ENCODE results near the gene SALL4.
"Not testable (repeated sequence)": the region's sequence is repeated elsewhere in the genome, so short reads cannot be mapped to it uniquely, and the experiment has no call there.

The SALL4 gene

DNA sequence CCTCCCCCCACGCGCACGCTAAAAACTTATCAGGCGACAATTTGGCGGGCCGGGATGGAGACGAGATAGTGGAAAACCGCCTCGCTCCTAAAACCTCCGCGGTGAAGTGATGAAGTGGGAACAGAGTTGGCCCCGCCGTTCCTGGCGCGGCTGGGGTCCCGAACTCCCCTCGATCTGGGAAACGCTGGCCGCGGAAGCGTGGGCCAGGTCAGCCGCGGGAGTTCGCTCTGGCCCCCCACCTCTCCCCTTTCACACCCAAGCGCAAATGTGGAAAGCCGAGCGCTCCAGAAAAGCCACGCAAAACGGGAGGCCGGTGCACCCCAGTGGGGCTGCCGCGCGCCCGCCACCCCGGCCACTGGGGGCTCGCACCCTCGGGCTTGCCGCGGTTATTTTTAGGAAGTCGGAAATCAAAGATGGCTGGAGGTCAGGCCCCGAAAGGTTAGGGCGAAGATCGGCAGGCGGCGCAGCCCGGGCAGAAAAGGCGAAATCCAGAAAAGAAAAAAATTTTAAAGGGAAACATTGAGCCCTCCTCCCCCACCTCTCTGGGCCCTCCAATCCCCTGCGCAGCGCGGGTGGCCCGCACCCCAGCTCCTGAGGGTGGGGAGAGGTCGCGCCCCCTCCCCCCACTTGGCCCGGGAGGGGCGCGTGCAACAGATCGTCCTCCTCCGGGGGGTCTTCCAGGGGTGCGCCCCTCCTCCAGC lies 1.0 kb downstream of the SALL4 start:
- FAIRE-seq = no peak

DNA sequence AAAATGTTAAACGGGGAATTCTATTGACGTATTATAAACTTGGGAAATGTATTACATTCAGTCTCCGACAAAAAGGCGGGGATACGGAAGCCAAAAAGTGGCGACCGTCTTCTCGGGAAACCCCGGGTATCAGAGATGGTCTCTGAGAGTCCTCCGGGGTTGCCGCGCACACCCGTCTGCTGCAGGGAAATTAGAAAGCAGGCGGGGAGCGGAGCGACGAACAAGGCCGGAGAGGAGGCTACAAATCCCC lies 1.5 kb downstream of the SALL4 start:
- no peak for FAIRE-seq

DNA sequence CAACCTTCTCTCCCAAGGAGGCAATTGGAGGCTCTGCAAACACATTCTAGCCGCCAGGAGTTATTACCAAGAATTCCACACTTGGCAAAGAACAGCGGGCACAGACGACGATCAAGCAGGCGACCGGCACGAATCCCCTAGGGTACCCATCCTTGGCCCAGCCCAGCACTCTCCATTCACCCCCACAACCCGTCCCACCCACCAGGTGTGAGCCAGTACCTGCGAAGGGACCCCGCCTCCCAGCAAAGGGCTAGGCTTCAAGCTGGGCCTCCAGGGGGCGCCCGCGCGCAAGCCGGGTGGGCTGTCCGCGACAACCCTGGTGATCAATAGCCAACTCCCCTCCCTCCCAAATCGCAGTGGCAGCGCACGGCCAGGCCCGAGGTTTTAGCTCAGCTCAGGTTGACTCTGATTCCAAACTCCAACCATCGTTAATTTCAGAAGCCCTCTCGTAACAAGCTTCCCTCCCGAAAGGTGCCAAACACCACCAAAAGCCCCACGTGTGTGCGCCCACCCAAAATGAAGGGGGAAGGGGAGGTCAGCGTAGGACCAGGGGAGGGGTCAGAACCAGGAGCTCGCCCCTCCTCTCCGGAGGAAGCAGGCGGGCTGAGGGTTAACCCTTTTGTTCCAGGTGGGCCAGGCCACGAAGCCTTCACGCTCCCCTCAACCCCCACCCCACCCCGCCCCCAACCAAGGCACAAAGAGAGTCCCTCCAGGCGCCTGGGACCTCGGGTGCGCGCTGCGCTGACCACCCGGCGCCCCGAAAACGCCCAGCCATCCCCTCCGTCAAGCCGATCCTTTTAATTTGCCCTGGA lies 2.1 kb downstream of the SALL4 start:
- FAIRE-seq = no peak

DNA sequence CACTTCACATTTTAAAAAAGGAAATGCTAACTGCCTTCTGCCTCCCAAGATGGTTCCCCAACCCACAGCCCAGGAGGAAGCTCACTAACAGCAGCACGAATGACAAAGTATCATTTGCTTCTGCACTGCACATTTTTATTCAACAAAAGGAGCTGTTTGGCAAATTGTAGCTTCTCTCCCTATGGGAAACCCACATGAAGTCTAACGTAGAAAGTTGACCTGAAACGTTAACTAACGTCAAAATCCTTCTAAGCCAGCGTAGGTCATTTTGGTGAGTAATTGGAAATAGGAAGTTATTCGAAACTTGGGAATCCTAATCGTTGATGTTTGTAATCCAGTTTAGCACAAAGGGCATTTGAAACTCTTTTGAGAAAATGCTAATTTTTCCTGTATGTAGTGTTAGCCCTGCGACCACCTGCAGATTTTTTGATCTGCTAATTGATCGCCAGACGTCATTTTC lies 2.9 kb downstream of the SALL4 start:
- FAIRE-seq = no peak

DNA sequence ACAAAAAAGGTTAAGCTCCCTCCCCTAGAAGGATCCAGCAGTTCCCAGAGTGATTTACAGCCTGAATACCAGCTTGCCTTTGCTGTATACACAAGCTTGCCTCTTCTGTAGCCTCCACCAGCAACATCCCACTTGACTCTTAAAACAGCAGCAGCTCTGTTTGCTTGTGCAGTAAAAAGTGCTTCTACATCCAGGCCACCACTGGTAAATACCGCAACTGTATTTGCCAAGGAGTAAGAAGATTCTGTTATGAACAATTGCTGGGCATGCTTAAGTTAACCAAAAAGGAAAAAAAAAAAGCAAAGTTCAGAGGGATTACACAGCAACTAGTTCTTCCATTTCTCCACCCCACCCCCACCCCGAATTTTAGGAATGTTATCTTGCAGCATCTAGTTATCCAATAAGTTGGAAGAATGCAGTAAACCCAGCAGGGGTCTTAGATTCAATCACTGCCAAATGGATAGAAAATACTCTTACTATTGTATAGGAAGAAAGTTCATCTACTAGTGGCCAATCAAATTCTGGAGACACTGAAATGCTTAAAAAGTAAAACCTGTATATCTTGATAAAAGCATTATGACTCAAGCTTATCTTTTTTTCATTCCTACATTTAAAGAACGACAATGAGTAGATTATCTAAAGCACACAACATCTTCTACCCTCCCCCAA lies 4.8 kb downstream of the SALL4 start:
- no peak for FAIRE-seq

DNA sequence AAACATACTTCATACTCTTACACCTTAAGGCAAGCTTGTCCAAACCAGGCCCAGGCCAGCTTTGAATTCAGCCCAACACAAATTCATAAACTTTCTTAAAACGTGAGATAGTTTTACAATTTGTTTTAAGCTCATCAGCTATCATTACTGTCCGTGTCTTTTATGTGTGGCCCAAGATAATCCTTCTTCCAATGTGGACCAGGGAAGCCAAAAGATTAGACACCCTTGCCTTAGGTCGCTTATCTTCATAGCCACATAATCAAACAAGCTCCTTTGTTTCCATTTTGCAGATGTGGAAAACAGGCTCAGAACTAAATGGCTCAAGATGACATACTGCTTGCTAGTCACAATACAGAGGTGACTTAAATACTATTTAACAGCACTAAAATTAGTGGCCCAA lies 6.0 kb downstream of the SALL4 start:
- FAIRE-seq = no peak

DNA sequence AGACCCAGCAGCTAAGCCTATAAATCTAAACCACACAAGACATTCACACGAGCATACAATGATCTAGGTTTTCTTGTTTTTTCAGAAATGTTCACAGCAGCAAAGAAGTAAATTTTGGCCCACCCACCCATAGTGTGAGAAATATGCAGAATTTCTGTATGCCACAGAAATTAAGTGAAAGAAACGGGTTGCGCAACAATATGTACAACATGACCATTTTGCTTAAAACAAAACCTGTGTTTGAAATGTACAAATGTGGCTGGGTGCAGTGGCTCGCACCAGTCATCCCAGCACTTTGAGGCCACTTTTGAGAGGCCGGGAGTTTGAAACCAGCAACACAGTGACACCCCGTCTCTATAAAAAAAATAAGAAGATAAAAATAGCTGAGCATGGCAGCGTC lies 9.4 kb downstream of the SALL4 start:
- no peak for FAIRE-seq

DNA sequence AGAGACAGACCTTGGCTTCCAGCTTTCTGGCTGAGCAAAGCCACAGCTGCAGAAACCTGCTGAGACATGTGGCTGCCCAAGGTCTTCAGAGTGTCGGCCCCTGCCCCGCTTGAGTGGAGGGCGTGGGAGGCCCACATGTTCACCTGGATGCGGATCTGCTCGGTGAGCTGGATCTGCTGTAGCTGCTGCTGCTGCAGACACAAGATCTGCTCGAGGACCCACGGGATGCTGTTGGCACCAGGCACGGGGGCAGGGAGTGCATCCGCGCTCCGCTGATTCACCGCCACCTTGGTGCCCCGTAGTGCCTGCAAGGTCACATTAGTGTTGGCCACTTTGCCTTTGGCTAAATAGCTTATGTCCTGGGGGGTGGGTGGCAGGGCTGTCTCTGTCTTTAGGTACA lies 10.7 kb downstream of the SALL4 start:
- FAIRE-seq = no peak

DNA sequence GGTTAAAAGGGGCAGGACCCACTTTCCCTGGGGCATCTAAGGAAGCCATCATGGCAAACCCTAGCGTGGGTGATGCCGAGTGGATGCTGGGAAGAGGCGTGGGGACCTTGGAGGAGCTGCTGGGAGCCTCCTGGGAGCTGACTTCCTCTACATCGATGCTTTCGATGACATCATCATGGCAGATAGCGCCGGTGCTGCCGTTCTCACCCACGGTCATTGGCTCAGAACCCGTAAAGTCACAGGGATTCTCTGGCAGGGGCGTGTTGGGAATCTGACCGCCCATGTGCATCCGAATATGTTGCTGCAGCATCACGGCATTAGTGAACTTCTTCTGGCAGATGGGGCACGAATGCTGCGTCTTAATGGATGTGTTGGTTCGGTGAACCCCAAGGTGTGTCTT lies 12.1 kb downstream of the SALL4 start:
- FAIRE-seq = no peak

DNA sequence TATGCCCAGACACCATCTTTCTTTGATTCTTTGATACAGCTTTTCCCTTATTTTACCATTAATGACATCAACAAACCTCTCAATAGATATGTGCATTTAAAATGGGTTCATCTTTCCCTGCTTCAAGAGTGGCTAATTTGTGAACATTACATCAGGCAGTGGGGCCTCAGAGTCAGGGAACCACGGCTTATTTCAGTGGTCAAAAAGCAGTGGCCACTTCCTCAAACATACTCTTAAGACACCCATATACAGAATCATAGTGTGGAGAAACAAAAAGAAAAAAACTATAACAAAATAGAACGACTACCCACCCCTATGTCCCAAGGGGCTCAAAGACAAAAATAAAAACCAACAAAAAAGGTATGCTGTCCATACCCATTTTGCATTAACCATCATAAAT lies 12.9 kb downstream of the SALL4 start:
- no peak for FAIRE-seq

DNA sequence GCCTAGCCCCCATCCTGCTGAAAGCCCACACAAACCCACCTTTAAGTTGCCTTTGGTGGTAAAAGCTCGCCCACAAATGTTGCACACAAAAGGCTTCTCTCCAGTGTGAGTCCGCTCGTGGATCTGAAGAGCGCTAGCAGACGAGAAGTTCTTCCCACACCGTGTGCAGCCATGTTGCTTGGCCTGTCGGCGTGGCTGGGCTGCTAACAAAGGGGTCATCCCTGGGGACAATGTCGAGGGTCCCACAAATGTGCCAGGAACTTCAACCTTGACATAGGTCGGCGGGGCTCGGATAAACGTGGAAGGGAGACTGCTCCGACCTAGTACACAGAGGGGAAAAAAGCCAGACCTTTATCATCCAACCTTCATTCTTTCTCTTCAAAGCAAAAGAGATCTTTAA lies 13.5 kb downstream of the SALL4 start:
- no peak for FAIRE-seq

DNA sequence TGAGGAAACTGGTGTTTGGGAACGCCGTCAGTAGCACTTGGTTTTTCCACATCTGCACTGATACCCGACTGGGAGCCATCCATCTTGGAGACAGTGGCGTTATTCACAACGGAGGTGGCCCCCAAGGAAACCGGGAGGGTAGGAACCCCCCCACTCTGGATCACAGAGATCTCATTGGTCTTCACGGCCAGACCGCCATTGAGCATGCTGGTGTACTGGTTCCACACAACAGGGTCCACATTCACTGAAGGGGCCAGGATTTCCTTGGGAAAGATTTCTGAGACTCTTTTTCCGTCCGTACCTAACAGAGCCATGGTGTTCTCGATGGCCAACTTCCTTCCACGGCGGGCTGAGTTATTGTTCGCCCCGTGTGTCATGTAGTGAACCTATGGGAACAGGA lies 18.0 kb downstream of the SALL4 start:
- no peak for FAIRE-seq

DNA sequence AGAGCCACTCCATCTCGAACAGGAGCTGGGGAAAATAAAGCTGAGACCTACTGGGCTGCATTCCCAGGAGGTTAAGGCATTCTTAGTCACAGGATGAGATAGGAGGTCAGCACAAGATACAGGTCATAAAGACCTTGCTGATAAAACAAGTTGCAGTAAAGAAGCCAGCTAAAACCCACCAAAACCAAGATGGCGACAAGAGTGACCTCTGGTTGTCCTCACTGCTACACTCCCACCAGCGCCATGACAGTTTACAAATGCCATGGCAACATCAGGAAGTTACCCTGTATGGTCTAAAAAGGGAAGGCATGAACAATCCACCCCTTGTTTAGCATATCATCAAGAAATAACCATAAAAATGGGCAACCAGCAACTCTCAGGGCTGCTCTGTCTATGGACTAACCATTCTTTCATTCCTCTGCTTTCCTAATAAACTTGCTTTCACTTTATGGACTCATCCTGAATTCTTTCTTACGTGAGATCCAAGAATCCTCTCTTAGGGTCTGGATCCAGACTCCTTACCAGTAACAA lies 24.0 kb downstream of the SALL4 start:
- not testable (repeated sequence) for FAIRE-seq

DNA sequence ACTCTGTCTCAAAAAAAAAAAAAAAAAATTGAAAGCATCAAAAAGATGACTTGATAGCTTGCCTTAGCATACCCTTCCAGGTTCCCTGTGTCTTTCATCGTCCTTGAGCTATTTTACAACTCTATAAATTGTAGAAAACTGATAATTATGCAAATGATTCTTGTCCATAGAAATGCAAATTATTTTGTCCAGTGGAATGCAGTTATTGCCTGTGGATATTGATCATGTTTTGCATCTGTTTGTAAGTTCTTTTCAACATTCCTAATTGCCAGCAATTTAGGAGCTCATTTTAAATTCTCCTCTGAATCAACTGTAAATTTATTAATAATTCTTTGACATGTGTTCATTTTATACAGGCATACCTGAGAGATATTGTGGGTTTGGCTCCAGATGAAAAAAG lies 27.1 kb downstream of the SALL4 start:
- no peak for FAIRE-seq

DNA sequence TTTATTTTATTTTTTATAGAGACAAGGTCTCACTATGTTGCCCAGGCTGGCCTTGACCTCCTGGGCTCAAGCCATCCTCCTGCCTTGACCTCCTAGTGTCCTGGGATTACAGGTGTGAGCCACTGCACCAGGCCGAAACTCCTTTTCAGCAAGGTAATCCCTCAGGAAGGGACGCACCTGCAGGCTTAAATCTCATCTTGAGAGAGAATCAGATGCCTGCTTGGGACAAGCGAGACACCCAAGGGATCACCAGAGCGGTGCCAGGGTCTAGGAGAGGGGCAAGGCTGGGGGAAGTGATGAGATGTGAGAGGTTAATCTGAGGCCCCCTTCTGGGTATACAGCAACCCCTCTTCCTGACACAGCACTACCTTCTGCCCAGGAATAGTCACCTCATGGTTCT lies 30.1 kb downstream of the SALL4 start:
- no peak for FAIRE-seq

DNA sequence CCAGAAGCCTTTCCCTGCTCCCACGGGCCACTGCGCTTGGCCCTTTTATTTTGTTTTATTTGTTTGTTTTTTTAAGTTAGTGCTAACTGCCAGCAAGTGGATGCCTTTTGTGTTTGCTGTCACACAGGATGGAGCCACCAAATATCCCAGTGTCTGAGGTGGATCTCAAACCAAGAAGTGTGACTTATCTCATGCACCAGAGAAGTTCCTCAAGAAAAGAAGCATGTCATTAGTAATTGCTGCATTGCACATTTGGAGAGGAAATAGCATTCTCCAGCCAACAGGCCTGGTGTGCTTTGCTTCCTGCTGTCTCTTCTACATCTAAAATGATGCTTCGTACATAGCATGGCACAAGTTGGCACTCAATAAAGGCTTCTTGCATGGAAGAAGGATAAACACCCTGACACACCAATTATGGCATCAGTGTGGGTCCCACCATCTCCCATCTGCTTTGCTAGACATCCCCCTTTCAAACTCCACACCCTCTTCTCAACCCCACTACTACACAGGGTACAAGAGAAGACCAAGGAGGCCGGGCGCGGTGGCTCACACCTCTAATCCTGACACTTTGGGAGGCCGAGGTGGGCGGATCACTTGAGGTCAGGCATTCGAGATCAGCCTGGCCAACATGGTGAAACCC lies 32.2 kb downstream of the SALL4 start:
- no peak for FAIRE-seq

DNA sequence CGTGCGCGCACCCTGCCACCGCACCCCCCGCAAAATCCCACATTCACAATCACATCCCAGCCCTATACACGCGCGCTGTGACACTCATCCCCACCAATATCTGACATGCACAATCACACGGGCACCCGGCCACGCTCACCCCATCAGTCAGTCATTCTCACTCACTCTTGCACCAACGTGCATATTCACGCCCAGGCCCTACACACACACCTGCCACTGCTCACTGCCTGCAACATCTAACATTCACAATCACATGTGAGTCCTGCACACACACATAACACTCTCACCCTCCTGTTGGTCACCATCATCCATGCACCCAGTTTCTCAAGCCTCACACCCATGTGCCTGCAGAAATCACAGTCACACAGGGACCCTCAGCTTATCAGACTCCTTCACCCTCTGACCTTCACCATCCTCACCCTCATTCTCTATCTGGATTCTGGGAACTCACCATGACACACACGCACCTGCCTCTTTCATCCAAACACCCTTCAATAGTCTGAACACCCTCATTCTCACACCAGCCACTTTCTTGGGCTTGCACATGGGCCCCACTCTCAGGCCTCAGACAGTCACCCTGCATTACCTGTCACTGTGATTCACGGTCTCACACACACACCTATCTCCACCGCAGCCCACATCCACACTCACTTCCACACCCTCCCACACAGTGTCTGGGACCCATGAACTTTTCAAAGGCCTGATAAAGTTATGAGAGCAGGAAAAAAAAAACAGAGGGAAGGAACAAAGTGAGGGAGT lies 33.4 kb downstream of the SALL4 start:
- no peak for FAIRE-seq

DNA sequence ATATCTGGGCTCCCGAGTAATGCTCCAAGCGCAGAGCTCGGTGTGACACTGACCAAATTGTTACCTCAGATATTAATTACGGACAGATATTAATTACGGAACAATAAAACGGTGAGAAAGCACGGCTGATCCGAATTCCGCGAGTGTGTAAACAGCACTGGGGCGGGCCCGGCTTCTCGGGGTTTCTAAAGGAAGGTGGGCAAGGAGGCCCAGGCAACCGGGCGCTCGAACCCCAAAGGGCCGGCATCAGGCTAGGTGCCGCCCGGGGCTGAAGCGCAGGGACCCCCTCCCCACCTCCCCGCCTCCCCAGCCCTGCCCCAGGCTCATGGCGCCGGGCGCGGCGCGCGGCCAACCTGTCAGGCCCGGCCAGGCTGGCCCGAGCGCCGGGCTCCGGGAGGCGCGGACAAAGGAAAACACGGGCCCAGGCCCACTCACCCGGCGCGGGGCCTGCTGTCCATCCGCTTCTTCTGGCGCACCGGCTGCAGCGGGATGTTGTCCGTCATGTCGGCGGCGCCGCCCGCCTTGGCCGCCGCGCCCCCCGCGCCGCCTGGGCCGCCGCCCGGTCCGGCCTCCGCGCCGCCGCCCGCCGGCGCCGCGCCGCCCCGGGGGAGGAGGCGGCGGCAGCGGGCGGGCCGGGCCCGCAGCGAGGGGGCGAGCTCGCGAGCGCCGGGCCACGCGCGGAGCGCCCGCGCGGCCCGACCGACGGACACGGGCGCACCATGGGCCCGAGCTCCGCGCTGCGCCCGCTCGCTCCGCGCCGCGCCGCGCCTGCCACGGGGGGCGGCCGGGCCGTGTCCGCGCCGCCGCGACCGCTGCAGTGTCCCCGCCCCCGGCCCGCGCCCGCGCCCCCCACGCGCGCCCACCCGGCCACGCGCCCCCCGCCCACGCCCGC lies 34.2 kb downstream of the SALL4 start, which contains the start of gene ATP9A:
TSS of gene ATP9A (minus strand) at position 524 of the 892 bp plus-strand sequence. CDS start at position 503, 21 bp downstream.
- no peak for FAIRE-seq

DNA sequence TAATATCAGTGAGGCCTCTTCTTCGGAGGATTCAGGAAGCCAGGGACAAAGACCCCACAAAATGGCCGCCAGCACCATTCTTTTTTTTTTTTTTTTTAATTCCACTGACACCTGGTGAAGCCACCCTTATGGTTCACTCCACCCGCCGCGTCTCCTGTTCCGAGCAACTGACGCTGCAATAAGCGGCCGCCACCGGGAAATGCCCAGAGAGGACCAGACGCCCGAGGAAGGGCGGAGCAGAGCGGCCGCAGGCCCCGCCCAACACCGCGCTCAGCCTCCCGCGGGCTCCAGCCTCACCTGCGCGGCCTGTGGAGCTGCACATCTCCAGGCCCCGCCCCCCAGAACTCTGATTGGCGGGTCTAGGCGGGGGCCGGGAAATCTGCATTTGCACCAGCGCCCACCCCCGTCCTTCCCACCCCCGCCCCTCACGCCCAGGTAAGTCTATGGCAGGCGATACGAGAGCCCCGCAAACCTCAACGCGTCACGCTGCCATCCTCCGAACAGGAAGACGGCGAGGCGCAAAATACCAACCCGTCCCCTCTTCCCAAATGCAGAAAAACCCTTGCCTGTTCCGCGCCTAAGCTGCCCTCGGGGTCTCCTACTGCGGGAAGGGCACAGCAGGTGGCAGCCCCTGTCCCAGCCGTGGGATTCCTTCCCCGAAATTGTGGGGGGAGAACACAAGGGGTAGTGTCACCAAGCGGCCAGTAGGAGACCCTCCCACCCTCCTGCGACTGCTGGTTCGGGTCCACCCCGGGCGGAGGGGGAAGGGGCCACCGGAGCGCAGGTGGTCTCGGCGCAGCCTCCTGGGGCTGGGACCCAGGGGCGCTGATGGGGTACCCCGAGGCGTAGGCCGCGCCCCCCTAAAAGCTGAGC lies 35.1 kb downstream of the SALL4 start:
- FAIRE-seq = no peak

DNA sequence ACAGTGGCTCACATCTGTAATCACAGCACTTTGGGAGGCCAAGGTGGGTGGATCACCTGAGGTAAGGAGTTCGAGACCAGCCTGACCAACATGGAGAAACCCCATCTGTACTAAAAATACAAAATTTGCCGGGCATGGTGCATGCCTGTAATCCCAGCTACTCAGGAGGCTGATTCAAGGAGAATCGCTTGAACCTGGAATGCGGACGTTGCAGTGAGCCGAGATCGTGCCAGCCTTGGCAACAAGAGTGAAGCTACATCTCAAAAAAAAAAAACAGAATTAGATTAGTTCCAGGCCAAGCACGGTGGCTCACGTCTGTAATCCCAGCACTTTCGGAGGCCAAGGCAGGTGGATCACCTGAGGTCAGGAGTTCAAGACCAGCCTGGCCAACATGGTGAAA lies 36.9 kb downstream of the SALL4 start:
- not testable (repeated sequence) for FAIRE-seq

Measured in colon (tissue), 2 donors.